ENCODE data around the gene BTNL9.

DNA sequence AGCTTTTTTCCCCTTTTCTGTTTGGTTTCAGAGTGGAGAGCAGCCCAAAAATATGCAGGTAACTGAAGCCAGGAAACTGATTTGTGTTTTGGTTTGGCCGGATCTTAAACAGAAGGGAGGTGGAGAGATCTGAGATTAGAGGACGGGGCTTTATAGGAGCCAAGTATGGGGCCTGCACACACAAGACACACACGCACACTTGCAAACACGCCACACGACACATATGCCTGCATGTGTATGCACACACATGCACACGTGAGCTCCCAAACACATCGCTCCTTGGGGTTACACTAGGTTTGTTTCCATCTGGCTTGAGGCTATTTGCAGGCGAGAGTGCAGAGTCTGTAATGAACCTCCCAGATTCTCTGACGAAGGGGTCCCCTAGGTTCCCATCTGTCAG, 18.3 kb downstream of the BTNL9 start:
- TF ChIP-seq YY1 (IDR thresholded peaks at IDR 0.05; ENCODE audit: insufficient read depth, insufficient read length) (no peak), ZNF274 (IDR thresholded peaks at IDR 0.05; ENCODE audit: low read depth, low read length) (no peak)

Data from NT2/D1 (cell line).